ENCODE measurements around the gene DNAJB13.

- TF ChIP-seq CTCF (IDR thresholded peaks at IDR 0.05; ENCODE audit: low read length) (no peak), EZH2 (optimal IDR thresholded peaks at IDR 0.05; ENCODE audit: low read depth, low read length) (no peak)
These were observed 18.3 kb downstream of the DNAJB13 start for GRCh38 chr11:73969091-73969490.
